PC-3 (cell line): ENCODE data around the gene SLC35F3. TPM values are rescaled to one million over a fixed set of nuclear protein-coding genes. Genes with fewer than 3 reads are reported as not detected.
A peak's percentile ranks its signal among the peaks of the same experiment; 100 is the strongest.

Experiments used
- ATAC-seq: fragments of 200-7000 bp; cut with Tn5 transposase; 2 replicates; pipeline ENCODE4 v1.9.1; 2020; ENCODE audit warnings: mild to moderate bottlenecking, moderate library complexity
- BruUV-seq: library from RNA; stranded (reverse); fragments of 400-500 nt; replicated peaks from 2 replicates; lab custom pipeline; 2021; lab: Mats Ljungman, UMichigan
- CTCF ChIA-PET: fragments of 300-600 bp; sonication (Branson Sonifier 250); formaldehyde crosslinking; loops from one replicate; lab custom pipeline; 2022; ENCODE audit warnings: antibody characterized with exemption; lab: Charles Lee
- POLR2A ChIA-PET: fragments of 300-600 bp; sonication (Branson Sonifier 250); formaldehyde crosslinking; loops from one replicate; lab custom pipeline; 2022; ENCODE audit warnings: antibody characterized with exemption; ENCODE audit not compliant: unreplicated experiment; lab: Charles Lee
- DNase-seq: peaks from one replicate; pipeline ENCODE4 v3.0.0-alpha.2; 2015
- H2AFZ ChIP-seq: fragments of 300-600 bp; sonication (generic); 2 replicates; pipeline ENCODE4 v1.6.0; 2016; ENCODE audit warnings: antibody characterized with exemption, low read length
- H3F3A ChIP-seq: fragments of 300-600 bp; sonication (generic); one replicate; pipeline ENCODE4 v1.6.0; 2017; ENCODE audit warnings: antibody characterized with exemption, low read length, control low read depth, mild to moderate bottlenecking; ENCODE audit not compliant: unreplicated experiment
- H3K27ac ChIP-seq: fragments of 300-600 bp; sonication (generic); 2 replicates; pipeline ENCODE4 v1.5.1; 2016; ENCODE audit warnings: mild to moderate bottlenecking, low read length
- H3K27me3 ChIP-seq: fragments of 300-600 bp; sonication (generic); 2 replicates; pipeline ENCODE4 v1.6.1; 2016; ENCODE audit warnings: low read length, mixed read lengths
- H3K36me3 ChIP-seq: fragments of 300-600 bp; sonication (generic); 2 replicates; pipeline ENCODE4 v1.6.1; 2016; ENCODE audit warnings: low read depth, mixed run types, low read length, mixed read lengths
- H3K4me1 ChIP-seq: fragments of 300-600 bp; sonication (generic); 2 replicates; pipeline ENCODE4 v1.5.1; 2016; ENCODE audit warnings: low read length; ENCODE audit not compliant: insufficient read depth
- H3K4me2 ChIP-seq: fragments of 300-600 bp; sonication (generic); 2 replicates; pipeline ENCODE4 v1.6.0; 2016; ENCODE audit warnings: low read length
- H3K4me3 ChIP-seq: fragments of 300-600 bp; sonication (generic); 2 replicates; pipeline ENCODE4 v1.5.1; 2016; ENCODE audit warnings: mild to moderate bottlenecking, low read length, mixed read lengths
- H3K79me2 ChIP-seq: fragments of 300-600 bp; sonication (generic); 2 replicates; pipeline ENCODE4 v1.6.1; 2017; ENCODE audit warnings: low read length, mixed read lengths
- H3K9ac ChIP-seq: fragments of 300-600 bp; sonication (generic); 2 replicates; pipeline ENCODE4 v1.6.0; 2016; ENCODE audit warnings: mild to moderate bottlenecking, low read length
- H3K9me2 ChIP-seq: fragments of 300-600 bp; sonication (generic); replicated peaks from 2 replicates; pipeline ENCODE4 v1.6.1; 2016; ENCODE audit warnings: mixed run types, low read length, mixed read lengths
- H3K9me3 ChIP-seq: fragments of 300-600 bp; sonication (generic); 2 replicates; pipeline ENCODE4 v1.6.1; 2016; ENCODE audit warnings: low read length, mixed read lengths
- H4K20me1 ChIP-seq: fragments of 300-600 bp; sonication (generic); 2 replicates; pipeline ENCODE4 v1.6.1; 2016; ENCODE audit warnings: low read length, mixed read lengths
- CTCF ChIP-seq: fragments of 300-600 bp; sonication (generic); conservative IDR thresholded peaks from 2 replicates; pipeline ENCODE4 v1.5.1; 2017; ENCODE audit warnings: antibody characterized with exemption, low read depth, mild to moderate bottlenecking, low read length
- EZH2 ChIP-seq: fragments of 300-600 bp; sonication (generic); IDR thresholded peaks from one replicate; pipeline ENCODE4 v1.6.1; 2017; ENCODE audit warnings: antibody characterized with exemption, mild to moderate bottlenecking, low read length; ENCODE audit not compliant: unreplicated experiment
- EZH2phosphoT487 ChIP-seq: fragments of 300-600 bp; sonication (generic); IDR thresholded peaks from 2 replicates; pipeline ENCODE4 v1.6.1; 2018; ENCODE audit warnings: mild to moderate bottlenecking, antibody characterized with exemption, low read length, borderline replicate concordance
- intact Hi-C: fragments of 100-400 bp; cut with micrococcal nuclease; formaldehyde crosslinking; loops from 2 replicates; pipeline ENCODE4 v1.9.0; 2023
- total RNA-seq: library from RNA; depleted of rRNA; stranded (reverse); fragments of >200 nt; gene quantifications from 2 replicates; pipeline ENCODE4 v1.2.3, GENCODE V29; 2014

Gene SLC35F3
- total RNA-seq, 1 experiment from 2014 or later = 17.7 TPM

DNA sequence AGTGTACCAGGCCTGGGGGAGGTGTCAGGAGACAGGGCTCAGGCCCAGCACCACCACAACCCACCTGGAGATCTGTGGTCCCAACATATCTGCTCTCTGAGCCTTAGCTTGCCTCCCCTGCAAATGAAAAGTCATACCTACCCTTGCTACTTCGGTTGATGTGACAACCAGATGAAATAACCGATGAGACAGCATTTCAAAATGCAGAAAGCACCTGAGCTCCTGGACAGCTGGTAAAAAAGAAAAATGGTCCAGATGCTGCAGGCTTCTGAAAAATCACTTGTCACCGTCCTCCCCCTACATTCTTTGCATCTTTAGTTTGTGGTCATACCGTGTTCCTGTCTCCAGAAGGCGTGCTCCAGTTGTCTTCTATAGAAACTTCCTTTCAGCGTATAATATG is 416.8 kb downstream of the SLC35F3 start:
- Histone ChIP-seq H4K20me1 (no peaks in the 10 kb centered on the region), H3K27me3 (no peaks in the 10 kb centered on the region), H3K27ac (no peak overlapping the region), H3K9me3 (no peaks in the 10 kb centered on the region), H3K4me2 (no peak overlapping the region), H2AFZ (no peak overlapping the region), H3K4me1 (peaks cover under 1% of the 10 kb centered on the region; the same call in 1 of the 2 replicates), H3K36me3 (no peaks in the 10 kb centered on the region), H3K9me2 (no peaks in the 10 kb centered on the region), H3K79me2 (no peaks in the 10 kb centered on the region), H3K9ac (no peak overlapping the region), H3K4me3 (no peak overlapping the region), H3F3A (no peaks in the 10 kb centered on the region)
- no peak for ATAC-seq
- ChIA-PET CTCF (no interaction called here), POLR2A (no interaction called here)
- intact Hi-C loops = no loop called here
- BruUV-seq = no TSS peak
- no peak for DNase-seq
- TF ChIP-seq EZH2 (no peak), CTCF (no peak), EZH2phosphoT487 (no peak)

DNA sequence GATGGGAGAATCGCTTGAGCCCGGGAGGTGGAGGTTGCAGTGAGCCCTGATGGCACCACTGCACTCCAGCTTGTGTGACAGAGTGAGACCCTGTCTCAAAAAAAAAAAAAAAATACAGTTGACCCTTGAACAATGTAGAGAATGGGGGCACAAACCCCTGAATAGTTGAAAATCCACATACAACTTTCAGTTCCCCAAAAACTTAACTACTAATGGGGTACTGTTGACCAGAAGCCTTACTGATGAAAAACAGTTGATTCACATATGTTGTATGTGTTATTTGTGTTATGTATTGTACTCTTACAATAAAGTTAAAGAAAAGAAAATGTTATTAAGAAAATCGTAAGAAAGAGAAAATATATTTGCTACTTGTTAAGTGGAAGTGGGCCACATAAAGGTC is 417.6 kb downstream of the SLC35F3 start:
- Histone ChIP-seq H3K9me3 (no peaks in the 10 kb centered on the region), H3K27me3 (no peaks in the 10 kb centered on the region), H3K9ac (no peak overlapping the region), H2AFZ (no peak overlapping the region), H3K36me3 (no peaks in the 10 kb centered on the region), H3K79me2 (no peaks in the 10 kb centered on the region), H3K9me2 (no peaks in the 10 kb centered on the region), H3K4me3 (no peak overlapping the region), H3K27ac (no peak overlapping the region), H3F3A (no peaks in the 10 kb centered on the region), H3K4me1 (no peaks in the 10 kb centered on the region), H4K20me1 (no peaks in the 10 kb centered on the region), H3K4me2 (no peak overlapping the region)
- BruUV-seq = no TSS peak
- CTCF ChIA-PET = no interaction called here
- no peak for ATAC-seq
- DNase-seq = no peak
- TF ChIP-seq CTCF (no peak), EZH2phosphoT487 (no peak), EZH2 (no peak)
- intact Hi-C loops = no loop called here
- POLR2A ChIA-PET = no interaction called here

GRCh38 chr1:234322979-234323378 is 418.5 kb downstream of the SLC35F3 start:
- ChIA-PET POLR2A (no interaction called here), CTCF (no interaction called here)

More at GRCh38 chr1:234322979-234323378, 418.5 kb downstream of the SLC35F3 start:
- no peaks in the 10 kb centered on the region for H4K20me1 ChIP-seq
- no peaks in the 10 kb centered on the region for H3K27me3 ChIP-seq
- H3K4me2 ChIP-seq = no peak overlapping the region
- no TSS peak for BruUV-seq
- peak; percentile 41 for DNase-seq
- H2AFZ ChIP-seq = no peak overlapping the region
- TF ChIP-seq EZH2 (no peak), CTCF (peak; percentile 67)
- ATAC-seq = no peak
- no peaks in the 10 kb centered on the region for H3K9me3 ChIP-seq
- no peak overlapping the region for H3K9ac ChIP-seq
- H3K36me3 ChIP-seq = no peaks in the 10 kb centered on the region
- H3K9me2 ChIP-seq = no peaks in the 10 kb centered on the region
- intact Hi-C loops = no loop called here
- H3K27ac ChIP-seq = no peak overlapping the region
- no peaks in the 10 kb centered on the region for H3F3A ChIP-seq
- H3K4me3 ChIP-seq = no peak overlapping the region
- H3K79me2 ChIP-seq = no peaks in the 10 kb centered on the region
- no peaks in the 10 kb centered on the region for H3K4me1 ChIP-seq
